Ascending aorta (tissue), 2 donors: ENCODE data around the gene HDDC2. TPM values are rescaled to one million over a fixed set of nuclear protein-coding genes. Genes with fewer than 3 reads are reported as not detected.

ENCODE experiments used
- DNase-seq, 2 donors: peaks; one replicate each; pipeline ENCODE4 v3.0.0-alpha.2; 2019; ENCODE audit warnings: low spot score in 2 of 2
- H3K27ac ChIP-seq, 2 donors: fragments of 200-600 bp; sonication (generic); one replicate each; pipeline ENCODE4 v1.5.1; 2016 to 2017; ENCODE audit warnings: mild to moderate bottlenecking in 1 of 2
- H3K27me3 ChIP-seq: fragments of 200-600 bp; sonication (generic); one replicate; pipeline ENCODE4 v1.5.1; 2017
- H3K36me3 ChIP-seq, 2 donors: fragments of 200-600 bp; sonication (generic); one replicate each; pipeline ENCODE4 v1.5.1; 2016
- H3K4me1 ChIP-seq, 2 donors: fragments of 200-600 bp; sonication (generic); one replicate each; pipeline ENCODE4 v1.5.1; 2016 to 2017; ENCODE audit warnings: mild to moderate bottlenecking in 1 of 2
- H3K4me3 ChIP-seq, 2 donors: fragments of 200-600 bp; sonication (generic); one replicate each; pipeline ENCODE4 v1.5.1; 2016 to 2017; ENCODE audit warnings: mild to moderate bottlenecking in 1 of 2
- H3K9me3 ChIP-seq, 2 donors: fragments of 200-600 bp; sonication (generic); one replicate each; pipeline ENCODE4 v1.5.1; 2016
- CTCF ChIP-seq, 3 experiments: fragments of 200-600 bp in 2 of 3; fragments of 450-650 bp in 1 of 3; sonication (generic) in 2 of 3; IDR thresholded peaks; one replicate each; pipeline ENCODE4 v1.5.1; 2016 to 2019; ENCODE audit warnings: antibody characterized with exemption in 3 of 3, mild to moderate bottlenecking in 1 of 3, moderate library complexity in 1 of 3
- intact Hi-C: fragments of 100-400 bp; cut with DNase I; formaldehyde crosslinking; loops from one replicate; pipeline ENCODE4 v1.15.1; 2023
- total RNA-seq: library from RNA; depleted of rRNA; stranded (reverse); fragments of >200 nt; gene quantifications from one replicate; pipeline ENCODE4 v1.1.0, GENCODE V29; 2016

Gene HDDC2
- total RNA-seq, 1 donor from 2014 or later, result 2.4 TPM

- H3K27me3 ChIP-seq, result no peaks in the 10 kb centered on the region
- no peak overlapping the region for H3K4me3 ChIP-seq
- no peaks in the 10 kb centered on the region for H3K36me3 ChIP-seq
- no peak for TF ChIP-seq CTCF (IDR thresholded peaks at IDR 0.05)
- peaks cover under 1 to 3% of the 10 kb centered on the region in 2 donors for H3K4me1 ChIP-seq
- intact Hi-C loops, result no loop called here
- DNase-seq, result no peak
- no peak overlapping the region for H3K27ac ChIP-seq
- peaks cover 0 to 15% of the 10 kb centered on the region in 2 donors for H3K9me3 ChIP-seq
Measured at GRCh38 chr6:125246566-125246965, 55.2 kb downstream of the HDDC2 start.

GRCh38 chr6:125245523-125246264, 56.1 kb downstream of the HDDC2 start:
- Histone ChIP-seq H3K27ac (no peak overlapping the region), H3K4me3 (no peak overlapping the region), H3K4me1 (no peaks in the 10 kb centered on the region), H3K9me3 (peaks cover 0 to 15% of the 10 kb centered on the region in 2 donors), H3K27me3 (no peaks in the 10 kb centered on the region), H3K36me3 (no peaks in the 10 kb centered on the region)
- intact Hi-C loops, result no loop called here
- TF ChIP-seq CTCF (IDR thresholded peaks at IDR 0.05), result no peak
- no peak for DNase-seq

GRCh38 chr6:125245109-125245508, 56.7 kb downstream of the HDDC2 start:
- no peaks in the 10 kb centered on the region for H3K36me3 ChIP-seq
- H3K4me3 ChIP-seq, result no peak overlapping the region
- H3K4me1 ChIP-seq, result no peaks in the 10 kb centered on the region
- intact Hi-C loops, result no loop called here
- TF ChIP-seq CTCF (IDR thresholded peaks at IDR 0.05), result no peak
- no peak overlapping the region for H3K27ac ChIP-seq
- H3K9me3 ChIP-seq, result peaks cover 0 to 15% of the 10 kb centered on the region in 2 donors
- H3K27me3 ChIP-seq, result no peaks in the 10 kb centered on the region
- DNase-seq, result no peak

- Histone ChIP-seq H3K4me3 (no peak overlapping the region), H3K27ac (no peak overlapping the region), H3K27me3 (no peaks in the 10 kb centered on the region), H3K4me1 (no peaks in the 10 kb centered on the region), H3K9me3 (peaks cover 0 to 6% of the 10 kb centered on the region in 2 donors), H3K36me3 (no peaks in the 10 kb centered on the region)
- DNase-seq, result no peak
- intact Hi-C loops, result no loop called here
- no peak for TF ChIP-seq CTCF (IDR thresholded peaks at IDR 0.05)
Measured at GRCh38 chr6:125237764-125238163, 64.0 kb downstream of the HDDC2 start.

- no peaks in the 10 kb centered on the region for H3K36me3 ChIP-seq
- no peak overlapping the region for H3K27ac ChIP-seq
- no peaks in the 10 kb centered on the region for H3K4me1 ChIP-seq
- no peak for DNase-seq
- H3K27me3 ChIP-seq, result no peaks in the 10 kb centered on the region
- no peaks in the 10 kb centered on the region for H3K9me3 ChIP-seq
- intact Hi-C loops, result no loop called here
- H3K4me3 ChIP-seq, result no peak overlapping the region
- no peak for TF ChIP-seq CTCF (IDR thresholded peaks at IDR 0.05)
Measured at GRCh38 chr6:125236536-125237327, 65.0 kb downstream of the HDDC2 start.
